ENCODE results near the gene ACP1.

- TF ChIP-seq CTCF (IDR thresholded peaks at IDR 0.05) (no peak), POLR2A (IDR thresholded peaks at IDR 0.05; ENCODE audit: low read depth) (no peak), EP300 (IDR thresholded peaks at IDR 0.05) (no peak)
These were observed 26.9 kb upstream of the ACP1 start for GRCh38 chr2:237878-238277.

Measured in esophagus muscularis mucosa (tissue), 4 donors.